Measurements from ENCODE around the gene LRRC8C.

Gene LRRC8C

GRCh38 chr1:89652373-89652772 is 19.5 kb downstream of the LRRC8C start:
- Histone ChIP-seq H3K27me3 (ENCODE audit: insufficient read depth, low read length) (no peaks in the 10 kb centered on the region), H4K12ac (ENCODE audit: low read depth, low read length) (no peak overlapping the region), H3K36me3 (ENCODE audit: control insufficient read depth in 1 of 2, insufficient read depth in 2 of 2, low read length in 2 of 2) (no peaks in the 10 kb centered on the region), H4K8ac (ENCODE audit: low read depth, low read length) (no peak overlapping the region), H2AK5ac (ENCODE audit: low read length) (no peak overlapping the region), H4K91ac (ENCODE audit: low read depth, low read length) (no peak overlapping the region), H3K9me3 (ENCODE audit: insufficient read depth, low read depth, low read length) (no peaks in the 10 kb centered on the region), H2BK5ac (ENCODE audit: low read depth, low read length, poor library complexity) (no peak overlapping the region), H3K23ac (ENCODE audit: low read length) (no peak overlapping the region), H3K79me2 (ENCODE audit: control insufficient read depth, insufficient read depth, low read length, poor library complexity) (no peaks in the 10 kb centered on the region), H3K14ac (ENCODE audit: low read length) (no peak overlapping the region), H3K4me3 (ENCODE audit: low read depth, low read length) (no peak overlapping the region), H2AFZ (ENCODE audit: insufficient read depth, low read length, poor library complexity) (no peak overlapping the region), H2BK120ac (ENCODE audit: insufficient read depth, low read length, poor library complexity) (no peak overlapping the region), H3K9ac (ENCODE audit: low read length) (no peak overlapping the region), H2BK12ac (ENCODE audit: low read length) (no peak overlapping the region), H3K79me1 (ENCODE audit: low read length) (no peaks in the 10 kb centered on the region), H3K4me1 (ENCODE audit: control insufficient read depth in 1 of 2, insufficient read depth in 2 of 2, low read length in 2 of 2) (no peaks in the 10 kb centered on the region), H3K27ac (ENCODE audit: low read depth, low read length) (no peak overlapping the region), H3K4me2 (ENCODE audit: low read length) (no peak overlapping the region), H3K4ac (ENCODE audit: low read depth, low read length) (no peak overlapping the region), H3K18ac (ENCODE audit: low read length) (no peak overlapping the region)
- WGBS (ENCODE audit: extremely low coverage, insufficient coverage, insufficient read length), result no CpG with 5 or more reads among the region's 2 CpGs
- DNase-seq, result no peak

DNA sequence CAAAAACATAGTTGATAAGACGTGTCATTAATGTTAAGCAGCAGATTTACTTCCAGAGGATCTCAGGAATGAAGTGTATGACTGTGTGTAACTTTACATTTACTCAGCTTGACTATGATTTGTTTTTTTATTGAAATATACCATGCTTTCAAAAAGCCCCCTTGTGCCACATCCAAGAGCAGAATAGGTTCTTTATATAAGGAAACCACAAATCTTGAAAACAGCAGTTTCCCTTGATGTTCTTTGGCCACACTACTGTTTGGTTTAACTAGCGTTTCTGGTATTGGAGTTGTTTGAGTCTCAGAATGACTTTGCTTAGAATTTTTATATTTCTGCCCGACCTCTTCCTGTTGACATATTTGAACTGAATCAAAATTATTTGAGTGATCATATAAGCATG is 25.0 kb downstream of the LRRC8C start:
- H2AFZ ChIP-seq (ENCODE audit: insufficient read depth, low read length, poor library complexity), result no peak overlapping the region
- no peak overlapping the region for H3K4me2 ChIP-seq (ENCODE audit: low read length)
- H3K79me1 ChIP-seq (ENCODE audit: low read length), result no peaks in the 10 kb centered on the region
- H4K8ac ChIP-seq (ENCODE audit: low read depth, low read length), result no peak overlapping the region
- no peak overlapping the region for H3K9ac ChIP-seq (ENCODE audit: low read length)
- no peaks in the 10 kb centered on the region for H3K79me2 ChIP-seq (ENCODE audit: control insufficient read depth, insufficient read depth, low read length, poor library complexity)
- no peak overlapping the region for H3K4ac ChIP-seq (ENCODE audit: low read depth, low read length)
- no peak overlapping the region for H3K14ac ChIP-seq (ENCODE audit: low read length)
- H2BK5ac ChIP-seq (ENCODE audit: low read depth, low read length, poor library complexity), result no peak overlapping the region
- no peaks in the 10 kb centered on the region for H3K4me1 ChIP-seq (ENCODE audit: control insufficient read depth in 1 of 2, insufficient read depth in 2 of 2, low read length in 2 of 2)
- H3K36me3 ChIP-seq (ENCODE audit: control insufficient read depth in 1 of 2, insufficient read depth in 2 of 2, low read length in 2 of 2), result no peaks in the 10 kb centered on the region
- no peak overlapping the region for H3K18ac ChIP-seq (ENCODE audit: low read length)
- H2BK120ac ChIP-seq (ENCODE audit: insufficient read depth, low read length, poor library complexity), result no peak overlapping the region
- H3K23ac ChIP-seq (ENCODE audit: low read length), result no peak overlapping the region
- H3K9me3 ChIP-seq (ENCODE audit: insufficient read depth, low read depth, low read length), result no peaks in the 10 kb centered on the region
- no peak overlapping the region for H2BK12ac ChIP-seq (ENCODE audit: low read length)
- no peaks in the 10 kb centered on the region for H3K27me3 ChIP-seq (ENCODE audit: insufficient read depth, low read length)
- WGBS (ENCODE audit: extremely low coverage, insufficient coverage, insufficient read length), result no CpG with 5 or more reads among the region's 3 CpGs
- H4K12ac ChIP-seq (ENCODE audit: low read depth, low read length), result no peak overlapping the region
- no peak overlapping the region for H4K91ac ChIP-seq (ENCODE audit: low read depth, low read length)
- H3K27ac ChIP-seq (ENCODE audit: low read depth, low read length), result no peak overlapping the region
- no peak for DNase-seq
- no peak overlapping the region for H3K4me3 ChIP-seq (ENCODE audit: low read depth, low read length)
- no peak overlapping the region for H2AK5ac ChIP-seq (ENCODE audit: low read length)

DNA sequence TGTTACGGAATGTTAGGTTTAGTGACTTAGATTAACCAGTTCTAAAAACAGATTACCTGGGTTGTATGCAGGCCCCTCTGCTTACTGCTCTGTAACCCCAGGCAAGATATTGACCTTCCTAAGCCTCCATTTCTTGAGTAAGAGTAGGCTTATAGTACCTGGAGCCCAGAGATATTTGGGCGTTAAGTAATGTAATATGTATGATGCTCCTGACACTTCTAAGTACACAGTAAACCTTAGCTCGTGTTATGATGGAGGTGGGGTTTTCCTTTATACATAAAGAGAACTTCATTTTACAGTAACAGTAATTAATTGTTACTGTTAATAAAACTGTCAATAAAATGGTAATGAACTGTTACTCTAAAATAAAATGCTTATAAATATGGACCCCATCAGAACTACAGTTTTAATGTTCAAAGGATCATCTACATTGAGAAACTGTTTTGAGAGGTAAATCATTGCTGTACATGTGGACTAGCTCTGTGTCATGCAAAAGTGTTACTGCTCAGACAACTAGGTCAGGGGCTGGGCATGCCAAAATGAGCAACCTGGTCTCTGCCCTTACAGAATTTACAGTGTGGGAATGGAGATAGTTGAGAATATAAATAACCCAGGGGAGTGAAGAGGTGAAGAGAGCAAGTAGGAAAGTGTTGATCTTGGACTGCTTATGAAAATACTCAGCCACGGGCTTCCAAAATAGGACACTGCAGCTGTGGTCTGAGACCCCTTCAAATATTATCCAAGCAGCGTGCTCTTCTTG is 26.6 kb downstream of the LRRC8C start:
- no CpG with 5 or more reads among the region's 5 CpGs for WGBS (ENCODE audit: extremely low coverage, insufficient coverage, insufficient read length)
- no peaks in the 10 kb centered on the region for H3K4me1 ChIP-seq (ENCODE audit: control insufficient read depth in 1 of 2, insufficient read depth in 2 of 2, low read length in 2 of 2)

GRCh38 chr1:89660224-89661061 is 27.5 kb downstream of the LRRC8C start:
- Histone ChIP-seq H3K9me3 (ENCODE audit: insufficient read depth, low read depth, low read length) (no peaks in the 10 kb centered on the region), H3K79me1 (ENCODE audit: low read length) (no peaks in the 10 kb centered on the region), H3K14ac (ENCODE audit: low read length) (no peak overlapping the region), H2BK5ac (ENCODE audit: low read depth, low read length, poor library complexity) (no peak overlapping the region), H3K27me3 (ENCODE audit: insufficient read depth, low read length) (no peaks in the 10 kb centered on the region), H3K4me3 (ENCODE audit: low read depth, low read length) (no peak overlapping the region), H4K12ac (ENCODE audit: low read depth, low read length) (no peak overlapping the region), H3K4ac (ENCODE audit: low read depth, low read length) (no peak overlapping the region), H3K36me3 (ENCODE audit: control insufficient read depth in 1 of 2, insufficient read depth in 2 of 2, low read length in 2 of 2) (no peaks in the 10 kb centered on the region), H3K27ac (ENCODE audit: low read depth, low read length) (no peak overlapping the region), H3K79me2 (ENCODE audit: control insufficient read depth, insufficient read depth, low read length, poor library complexity) (no peaks in the 10 kb centered on the region), H3K23ac (ENCODE audit: low read length) (no peak overlapping the region), H4K8ac (ENCODE audit: low read depth, low read length) (no peak overlapping the region), H3K4me2 (ENCODE audit: low read length) (no peak overlapping the region), H2AK5ac (ENCODE audit: low read length) (no peak overlapping the region), H3K9ac (ENCODE audit: low read length) (no peak overlapping the region), H4K91ac (ENCODE audit: low read depth, low read length) (no peak overlapping the region), H3K18ac (ENCODE audit: low read length) (no peak overlapping the region), H2BK120ac (ENCODE audit: insufficient read depth, low read length, poor library complexity) (no peak overlapping the region), H2AFZ (ENCODE audit: insufficient read depth, low read length, poor library complexity) (no peak overlapping the region), H2BK12ac (ENCODE audit: low read length) (no peak overlapping the region), H3K4me1 (ENCODE audit: control insufficient read depth in 1 of 2, insufficient read depth in 2 of 2, low read length in 2 of 2) (no peaks in the 10 kb centered on the region)
- no CpG with 5 or more reads among the region's 3 CpGs for WGBS (ENCODE audit: extremely low coverage, insufficient coverage, insufficient read length)
- no peak for DNase-seq

More for the DNA sequence above, 26.6 kb downstream of the LRRC8C start:
- H3K9ac ChIP-seq (ENCODE audit: low read length), result no peak overlapping the region
- no peak overlapping the region for H2AK5ac ChIP-seq (ENCODE audit: low read length)
- no peak for DNase-seq
- no peak overlapping the region for H3K18ac ChIP-seq (ENCODE audit: low read length)
- H2BK12ac ChIP-seq (ENCODE audit: low read length), result no peak overlapping the region
- H3K4me2 ChIP-seq (ENCODE audit: low read length), result no peak overlapping the region
- H2AFZ ChIP-seq (ENCODE audit: insufficient read depth, low read length, poor library complexity), result no peak overlapping the region
- H2BK5ac ChIP-seq (ENCODE audit: low read depth, low read length, poor library complexity), result no peak overlapping the region
- H3K9me3 ChIP-seq (ENCODE audit: insufficient read depth, low read depth, low read length), result no peaks in the 10 kb centered on the region
- no peak overlapping the region for H4K12ac ChIP-seq (ENCODE audit: low read depth, low read length)
- no peaks in the 10 kb centered on the region for H3K36me3 ChIP-seq (ENCODE audit: control insufficient read depth in 1 of 2, insufficient read depth in 2 of 2, low read length in 2 of 2)
- no peak overlapping the region for H3K4ac ChIP-seq (ENCODE audit: low read depth, low read length)
- H3K79me2 ChIP-seq (ENCODE audit: control insufficient read depth, insufficient read depth, low read length, poor library complexity), result no peaks in the 10 kb centered on the region
- no peak overlapping the region for H2BK120ac ChIP-seq (ENCODE audit: insufficient read depth, low read length, poor library complexity)
- no peaks in the 10 kb centered on the region for H3K79me1 ChIP-seq (ENCODE audit: low read length)
- H3K23ac ChIP-seq (ENCODE audit: low read length), result no peak overlapping the region
- no peak overlapping the region for H3K27ac ChIP-seq (ENCODE audit: low read depth, low read length)
- H4K91ac ChIP-seq (ENCODE audit: low read depth, low read length), result no peak overlapping the region
- no peak overlapping the region for H3K14ac ChIP-seq (ENCODE audit: low read length)
- H3K27me3 ChIP-seq (ENCODE audit: insufficient read depth, low read length), result no peaks in the 10 kb centered on the region
- no peak overlapping the region for H3K4me3 ChIP-seq (ENCODE audit: low read depth, low read length)
- no peak overlapping the region for H4K8ac ChIP-seq (ENCODE audit: low read depth, low read length)
